ENCODE measurements around the gene STARD3. TPM values are rescaled to one million over a fixed set of nuclear protein-coding genes. Genes with fewer than 3 reads are reported as not detected.

The STARD3 gene
- total and polyA plus RNA-seq, 2 of the 13 experiments (the other 11 are each of a cell fraction or from before 2014, with no cell fraction given) = 34.6 to 100 TPM

DNA sequence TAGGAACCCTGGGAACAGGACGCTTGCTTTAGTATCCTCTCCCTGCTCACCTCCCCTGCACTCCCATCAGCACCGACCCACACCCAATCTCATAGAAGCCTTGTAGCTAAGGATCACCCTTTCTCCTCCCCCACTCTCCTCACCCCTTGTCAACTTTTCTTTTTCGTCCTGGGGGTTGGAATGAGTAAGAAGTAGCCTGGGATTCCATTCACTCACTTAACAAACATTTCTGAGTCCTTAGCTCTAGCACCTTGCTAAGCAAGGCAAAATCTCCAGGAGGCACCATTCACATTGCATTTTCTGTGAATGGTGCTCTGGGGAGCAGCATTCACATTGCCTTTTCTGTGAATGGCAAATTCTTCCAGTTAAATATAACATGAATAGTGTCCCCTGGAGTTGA lies 52.0 kb downstream of the STARD3 start (continued):
- TF ChIP-seq, protein P1, sequence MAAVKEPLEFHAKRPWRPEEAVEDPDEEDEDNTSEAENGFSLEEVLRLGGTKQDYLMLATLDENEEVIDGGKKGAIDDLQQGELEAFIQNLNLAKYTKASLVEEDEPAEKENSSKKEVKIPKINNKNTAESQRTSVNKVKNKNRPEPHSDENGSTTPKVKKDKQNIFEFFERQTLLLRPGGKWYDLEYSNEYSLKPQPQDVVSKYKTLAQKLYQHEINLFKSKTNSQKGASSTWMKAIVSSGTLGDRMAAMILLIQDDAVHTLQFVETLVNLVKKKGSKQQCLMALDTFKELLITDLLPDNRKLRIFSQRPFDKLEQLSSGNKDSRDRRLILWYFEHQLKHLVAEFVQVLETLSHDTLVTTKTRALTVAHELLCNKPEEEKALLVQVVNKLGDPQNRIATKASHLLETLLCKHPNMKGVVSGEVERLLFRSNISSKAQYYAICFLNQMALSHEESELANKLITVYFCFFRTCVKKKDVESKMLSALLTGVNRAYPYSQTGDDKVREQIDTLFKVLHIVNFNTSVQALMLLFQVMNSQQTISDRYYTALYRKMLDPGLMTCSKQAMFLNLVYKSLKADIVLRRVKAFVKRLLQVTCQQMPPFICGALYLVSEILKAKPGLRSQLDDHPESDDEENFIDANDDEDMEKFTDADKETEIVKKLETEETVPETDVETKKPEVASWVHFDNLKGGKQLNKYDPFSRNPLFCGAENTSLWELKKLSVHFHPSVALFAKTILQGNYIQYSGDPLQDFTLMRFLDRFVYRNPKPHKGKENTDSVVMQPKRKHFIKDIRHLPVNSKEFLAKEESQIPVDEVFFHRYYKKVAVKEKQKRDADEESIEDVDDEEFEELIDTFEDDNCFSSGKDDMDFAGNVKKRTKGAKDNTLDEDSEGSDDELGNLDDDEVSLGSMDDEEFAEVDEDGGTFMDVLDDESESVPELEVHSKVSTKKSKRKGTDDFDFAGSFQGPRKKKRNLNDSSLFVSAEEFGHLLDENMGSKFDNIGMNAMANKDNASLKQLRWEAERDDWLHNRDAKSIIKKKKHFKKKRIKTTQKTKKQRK (IDR thresholded peaks at IDR 0.05; ENCODE audit: low read length) = no peak
- TF ChIP-seq, protein P2, sequence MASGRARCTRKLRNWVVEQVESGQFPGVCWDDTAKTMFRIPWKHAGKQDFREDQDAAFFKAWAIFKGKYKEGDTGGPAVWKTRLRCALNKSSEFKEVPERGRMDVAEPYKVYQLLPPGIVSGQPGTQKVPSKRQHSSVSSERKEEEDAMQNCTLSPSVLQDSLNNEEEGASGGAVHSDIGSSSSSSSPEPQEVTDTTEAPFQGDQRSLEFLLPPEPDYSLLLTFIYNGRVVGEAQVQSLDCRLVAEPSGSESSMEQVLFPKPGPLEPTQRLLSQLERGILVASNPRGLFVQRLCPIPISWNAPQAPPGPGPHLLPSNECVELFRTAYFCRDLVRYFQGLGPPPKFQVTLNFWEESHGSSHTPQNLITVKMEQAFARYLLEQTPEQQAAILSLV (CRISPR knock-in tag; IDR thresholded peaks at IDR 0.05; ENCODE audit: borderline replicate concordance) = 0 out of 2 replicates have a peak, but pooled peaks have one; percentile 12

GRCh38 chr17:39694593-39694992 lies 57.6 kb downstream of the STARD3 start:
- FAIRE-seq = no peak
- CTCF ChIA-PET (ENCODE audit: low intra/inter-chr PET ratio, low total read pairs) = no interaction called here
- H3K27ac ChIP-seq (ENCODE audit: extremely low read length, insufficient read depth, low read length) = peak overlapping the region; percentile 99
- TF ChIP-seq SP4 (CRISPR knock-in tag; IDR thresholded peaks at IDR 0.05) = 0 out of 2 replicates have a peak, but pooled peaks have one; percentile 35
- TF ChIP-seq ZNF709 (CRISPR knock-in tag; IDR thresholded peaks at IDR 0.05) = no peak
- TF ChIP-seq CHCHD3 (CRISPR knock-in tag; IDR thresholded peaks at IDR 0.05) = no peak
- TF ChIP-seq, protein P3, sequence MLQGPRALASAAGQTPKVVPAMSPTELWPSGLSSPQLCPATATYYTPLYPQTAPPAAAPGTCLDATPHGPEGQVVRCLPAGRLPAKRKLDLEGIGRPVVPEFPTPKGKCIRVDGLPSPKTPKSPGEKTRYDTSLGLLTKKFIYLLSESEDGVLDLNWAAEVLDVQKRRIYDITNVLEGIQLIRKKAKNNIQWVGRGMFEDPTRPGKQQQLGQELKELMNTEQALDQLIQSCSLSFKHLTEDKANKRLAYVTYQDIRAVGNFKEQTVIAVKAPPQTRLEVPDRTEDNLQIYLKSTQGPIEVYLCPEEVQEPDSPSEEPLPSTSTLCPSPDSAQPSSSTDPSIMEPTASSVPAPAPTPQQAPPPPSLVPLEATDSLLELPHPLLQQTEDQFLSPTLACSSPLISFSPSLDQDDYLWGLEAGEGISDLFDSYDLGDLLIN (CRISPR knock-in tag; IDR thresholded peaks at IDR 0.05; ENCODE audit: borderline replicate concordance) = no peak
- TF ChIP-seq ZSCAN21 (CRISPR knock-in tag; IDR thresholded peaks at IDR 0.05; ENCODE audit: borderline replicate concordance) = no peak
- TF ChIP-seq, protein P4, sequence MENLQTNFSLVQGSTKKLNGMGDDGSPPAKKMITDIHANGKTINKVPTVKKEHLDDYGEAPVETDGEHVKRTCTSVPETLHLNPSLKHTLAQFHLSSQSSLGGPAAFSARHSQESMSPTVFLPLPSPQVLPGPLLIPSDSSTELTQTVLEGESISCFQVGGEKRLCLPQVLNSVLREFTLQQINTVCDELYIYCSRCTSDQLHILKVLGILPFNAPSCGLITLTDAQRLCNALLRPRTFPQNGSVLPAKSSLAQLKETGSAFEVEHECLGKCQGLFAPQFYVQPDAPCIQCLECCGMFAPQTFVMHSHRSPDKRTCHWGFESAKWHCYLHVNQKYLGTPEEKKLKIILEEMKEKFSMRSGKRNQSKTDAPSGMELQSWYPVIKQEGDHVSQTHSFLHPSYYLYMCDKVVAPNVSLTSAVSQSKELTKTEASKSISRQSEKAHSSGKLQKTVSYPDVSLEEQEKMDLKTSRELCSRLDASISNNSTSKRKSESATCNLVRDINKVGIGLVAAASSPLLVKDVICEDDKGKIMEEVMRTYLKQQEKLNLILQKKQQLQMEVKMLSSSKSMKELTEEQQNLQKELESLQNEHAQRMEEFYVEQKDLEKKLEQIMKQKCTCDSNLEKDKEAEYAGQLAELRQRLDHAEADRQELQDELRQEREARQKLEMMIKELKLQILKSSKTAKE (CRISPR knock-in tag; IDR thresholded peaks at IDR 0.05; ENCODE audit: borderline replicate concordance) = no peak
- TF ChIP-seq SMARCE1 (IDR thresholded peaks at IDR 0.05; ENCODE audit: borderline replicate concordance) = no peak
- TF ChIP-seq THYN1 (CRISPR knock-in tag; IDR thresholded peaks at IDR 0.05; ENCODE audit: borderline replicate concordance, low read depth) = no peak

More at GRCh38 chr17:39694593-39694992, 57.6 kb downstream of the STARD3 start:
- peak overlapping the region; percentile 13 to 77 (median 27) for H3K4me3 ChIP-seq (replicated peaks in 1 of 3; ENCODE audit: insufficient read depth in 1 of 3, low read depth in 2 of 3, low read length in 3 of 3)
- ATAC-seq (no peak), DNase-seq (ENCODE audit: low spot score) (no peak)
- POLR2A ChIA-PET = interaction anchor here (0.9 to 4.4 kb wide), 20 partner anchors 8 to 994 kb away, joined by 3 to 96 read pairs (median 12); partner anchors contain the start of genes GRB7, MED1, MIEN1 and PGAP3
- peak overlapping the region; percentile 37 for H2AFZ ChIP-seq (ENCODE audit: low read length)
- H3K9ac ChIP-seq (ENCODE audit: insufficient read depth, low read depth, low read length) = peak overlapping the region; percentile 96
- no TSS peak for BruUV-seq (replicated peaks)
- H3K9me3 ChIP-seq (ENCODE audit: low read length) = no peaks in the 10 kb centered on the region
- intact Hi-C loops (cut with micrococcal nuclease; ENCODE audit: unreplicated experiment) (loop anchor here (2.0 kb wide), 2 partner anchors 24 to 36 kb away; partner anchors contain the start of gene MIEN1), in situ Hi-C loops (cut with HindIII; ENCODE audit: extremely low pct_ligation_motif_present, low pct_unique_long_range_greater_than_20kb) (no loop called here)
- peak overlapping the region; percentile 100 for H3K4me2 ChIP-seq (ENCODE audit: low read depth, low read length)
- peaks cover 7% of the 10 kb centered on the region for H3K79me2 ChIP-seq (ENCODE audit: insufficient read depth, low read length)
- H3K4me1 ChIP-seq (ENCODE audit: insufficient read depth, low read length) = peaks cover 64% of the 10 kb centered on the region
- no peaks in the 10 kb centered on the region for H4K20me1 ChIP-seq (ENCODE audit: insufficient read depth, low read length)
- H3K27me3 ChIP-seq (ENCODE audit: control insufficient read depth in 1 of 2, insufficient read depth in 2 of 2, low read length in 2 of 2) = no peaks in the 10 kb centered on the region
- H3K36me3 ChIP-seq (replicated peaks in 1 of 2; ENCODE audit: control insufficient read depth in 1 of 2, insufficient read depth in 2 of 2, low read length in 2 of 2) = no peaks in the 10 kb centered on the region
- 57% methylated on average over 5 of the region's 5 CpGs for WGBS (ENCODE audit: low lambda C conversion rate)

Measured in HepG2 (cell line).